Esophagus squamous epithelium (tissue), 5 donors: ENCODE data around the gene ANKRD16. TPM values are rescaled to one million over a fixed set of nuclear protein-coding genes. Genes with fewer than 3 reads are reported as not detected.

ENCODE experiments used
- DNase-seq: peaks from one replicate; lab custom pipeline; 2025; lab: John Stamatoyannopoulos, UW
- H3K27ac ChIP-seq, 4 donors: fragments of 200-600 bp; sonication (generic); one replicate each; pipeline ENCODE4 v1.5.1; 2016 to 2019; ENCODE audit warnings: mild to moderate bottlenecking in 1 of 4
- H3K27me3 ChIP-seq, 4 donors: fragments of 200-600 bp; sonication (generic); 1 replicate in 3 of 4; 2 replicates in 1 of 4; pipeline versions ENCODE4 v1.5.1 to v1.6.0; 2017 to 2021; ENCODE audit warnings: antibody characterized with exemption in 1 of 4
- H3K36me3 ChIP-seq, 3 donors: fragments of 200-600 bp; sonication (generic); one replicate each; pipeline ENCODE4 v1.5.1; 2016 to 2019
- H3K4me1 ChIP-seq, 3 donors: fragments of 200-600 bp; sonication (generic); one replicate each; pipeline ENCODE4 v1.5.1; 2017 to 2019
- H3K4me3 ChIP-seq, 4 donors: fragments of 200-600 bp; sonication (generic); 1 replicate in 3 of 4; 2 replicates in 1 of 4; pipeline ENCODE4 v1.5.1; 2016 to 2019; ENCODE audit warnings: mild to moderate bottlenecking in 2 of 4, moderate library complexity in 1 of 4
- H3K9me3 ChIP-seq, 3 donors: fragments of 200-600 bp; sonication (generic); one replicate each; pipeline ENCODE4 v1.5.1; 2016 to 2019
- CTCF ChIP-seq, 6 experiments: fragments of 450-650 bp in 4 of 6; fragments of 200-600 bp in 2 of 6; sonication (generic) in 2 of 6; IDR thresholded peaks; one replicate each; pipeline ENCODE4 v1.5.1; 2016 to 2019; ENCODE audit warnings: antibody characterized with exemption in 6 of 6, mild to moderate bottlenecking in 4 of 6, moderate library complexity in 4 of 6
- POLR2A ChIP-seq, 4 donors: fragments of 450-650 bp; IDR thresholded peaks; one replicate each; pipeline ENCODE4 v1.6.1; 2017; ENCODE audit warnings: antibody characterized with exemption in 4 of 4, mild to moderate bottlenecking in 4 of 4, moderate library complexity in 3 of 4
- WGBS, 2 donors: methylation state at CpG; one replicate each; pipeline ENCODE4 v1.1.5; 2018; 5-methylcytosine and 5-hydroxymethylcytosine counted together
- intact Hi-C: fragments of 100-400 bp; cut with DNase I; formaldehyde crosslinking; loops from one replicate; pipeline ENCODE4 v1.15.0; 2022
- total RNA-seq, 4 donors: library from RNA; depleted of rRNA; stranded (reverse); fragments of >200 nt; gene quantifications; one replicate each; pipeline ENCODE4 v1.1.0, GENCODE V29; 2016
- donor health status: DM: yes; HTN: yes; CAD: no.

The ANKRD16 gene
- total RNA-seq, 4 donors from 2014 or later = 2.8 to 10.9 (median 5.1) TPM

GRCh38 chr10:5902511-5903274 is 13.0 kb upstream of the ANKRD16 start:
- Histone ChIP-seq H3K4me3 (no peak overlapping the region), H3K27me3 (no peaks in the 10 kb centered on the region), H3K27ac (no peak overlapping the region), H3K4me1 (peaks cover 0 to 15% (median 3%) of the 10 kb centered on the region in 3 donors), H3K9me3 (peaks cover 0 to 8% (median 0%) of the 10 kb centered on the region in 3 donors), H3K36me3 (peaks cover 0 to 56% (median 5%) of the 10 kb centered on the region in 3 donors)
- WGBS, 2 donors = 90 to 91% methylated on average over 17 to 18 of the region's 18 CpGs
- TF ChIP-seq CTCF (IDR thresholded peaks at IDR 0.05) (no peak), POLR2A (IDR thresholded peaks at IDR 0.05) (no peak)
- no peak for DNase-seq
- intact Hi-C loops = no loop called here

- H3K36me3 ChIP-seq = peaks cover 0 to 54% (median 0%) of the 10 kb centered on the region in 3 donors
- DNase-seq = no peak
- no peak overlapping the region for H3K27ac ChIP-seq
- H3K9me3 ChIP-seq = peaks cover 0 to 11% (median 0%) of the 10 kb centered on the region in 3 donors
- no peak overlapping the region for H3K4me3 ChIP-seq
- intact Hi-C loops = no loop called here
- H3K4me1 ChIP-seq = peaks cover 0 to 1% (median 0%) of the 10 kb centered on the region in 3 donors
- WGBS, 2 donors = 93 to 97% methylated on average over 11 to 13 of the region's 13 CpGs
- H3K27me3 ChIP-seq = no peaks in the 10 kb centered on the region
- TF ChIP-seq CTCF (IDR thresholded peaks at IDR 0.05) (no peak), POLR2A (IDR thresholded peaks at IDR 0.05) (no peak)
Measured at GRCh38 chr10:5900247-5900646, 10.6 kb upstream of the ANKRD16 start.

GRCh38 chr10:5898163-5898562 is 8.5 kb upstream of the ANKRD16 start:
- 97% methylated on average over 6 to 7 of the region's 7 CpGs for WGBS, 2 donors
- TF ChIP-seq POLR2A (IDR thresholded peaks at IDR 0.05) (no peak), CTCF (IDR thresholded peaks at IDR 0.05) (no peak)
- Histone ChIP-seq H3K27me3 (no peaks in the 10 kb centered on the region), H3K4me3 (no peak overlapping the region), H3K36me3 (peaks cover 0 to 62% (median 0%) of the 10 kb centered on the region in 3 donors), H3K27ac (no peak overlapping the region), H3K4me1 (no peaks in the 10 kb centered on the region), H3K9me3 (peaks cover 0 to 11% (median 0%) of the 10 kb centered on the region in 3 donors)
- intact Hi-C loops = no loop called here
- no peak for DNase-seq

DNA sequence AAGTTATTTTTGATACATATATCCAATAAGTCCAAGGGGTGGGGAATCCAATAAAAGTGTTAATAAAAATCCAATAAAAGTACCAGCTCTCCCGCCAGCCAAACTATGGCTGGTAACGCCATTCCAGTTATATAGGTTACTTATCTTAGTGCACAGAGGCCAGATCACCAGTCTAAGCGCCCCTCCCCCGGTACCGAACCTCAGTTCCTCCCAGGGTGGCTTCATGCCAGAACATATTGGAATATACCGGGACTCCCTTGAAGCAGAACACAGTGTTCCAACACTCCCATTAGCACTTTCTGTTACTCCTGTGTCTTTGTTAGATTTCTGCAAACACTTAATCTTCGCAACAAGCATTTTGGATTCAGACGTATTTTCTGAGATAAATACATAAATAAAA is 7.8 kb upstream of the ANKRD16 start:
- 97 to 98% methylated on average over 8 of the region's 8 CpGs for WGBS, 2 donors
- intact Hi-C loops = no loop called here
- Histone ChIP-seq H3K27me3 (no peaks in the 10 kb centered on the region), H3K27ac (no peak overlapping the region), H3K4me1 (peaks cover 0 to 1% (median 0%) of the 10 kb centered on the region in 3 donors), H3K36me3 (peaks cover 0 to 56% (median 0%) of the 10 kb centered on the region in 3 donors), H3K9me3 (peaks cover 0 to 11% (median 0%) of the 10 kb centered on the region in 3 donors), H3K4me3 (no peak overlapping the region)
- DNase-seq = no peak
- TF ChIP-seq POLR2A (IDR thresholded peaks at IDR 0.05) (no peak), CTCF (IDR thresholded peaks at IDR 0.05) (no peak)

DNA sequence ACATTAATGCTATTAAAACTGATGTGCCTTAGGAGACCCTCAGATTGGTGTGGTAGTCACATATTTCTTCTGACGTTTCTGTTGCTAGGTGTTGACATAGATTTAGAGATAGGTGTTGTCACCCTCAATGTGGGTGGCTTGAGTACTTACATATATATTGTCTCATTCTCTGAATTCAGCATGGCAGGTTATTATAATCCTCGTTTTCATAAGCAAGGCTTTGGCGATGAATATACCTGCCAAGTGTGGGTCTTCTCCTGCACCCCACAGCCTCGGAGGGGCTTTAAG is 7.3 kb upstream of the ANKRD16 start:
- TF ChIP-seq POLR2A (IDR thresholded peaks at IDR 0.05) (no peak), CTCF (IDR thresholded peaks at IDR 0.05) (no peak)
- peaks cover 0 to 6% (median 2%) of the 10 kb centered on the region in 3 donors for H3K4me1 ChIP-seq
- no peak overlapping the region for H3K4me3 ChIP-seq
- peaks cover 0 to 11% (median 0%) of the 10 kb centered on the region in 3 donors for H3K9me3 ChIP-seq
- peaks cover 0 to 56% (median 0%) of the 10 kb centered on the region in 3 donors for H3K36me3 ChIP-seq
- intact Hi-C loops = no loop called here
- DNase-seq = no peak
- no peaks in the 10 kb centered on the region for H3K27me3 ChIP-seq
- 53 to 83% methylated on average over 3 of the region's 4 CpGs for WGBS, 2 donors
- H3K27ac ChIP-seq = no peak overlapping the region
